ENCODE data around the gene BLOC1S6.

DNA sequence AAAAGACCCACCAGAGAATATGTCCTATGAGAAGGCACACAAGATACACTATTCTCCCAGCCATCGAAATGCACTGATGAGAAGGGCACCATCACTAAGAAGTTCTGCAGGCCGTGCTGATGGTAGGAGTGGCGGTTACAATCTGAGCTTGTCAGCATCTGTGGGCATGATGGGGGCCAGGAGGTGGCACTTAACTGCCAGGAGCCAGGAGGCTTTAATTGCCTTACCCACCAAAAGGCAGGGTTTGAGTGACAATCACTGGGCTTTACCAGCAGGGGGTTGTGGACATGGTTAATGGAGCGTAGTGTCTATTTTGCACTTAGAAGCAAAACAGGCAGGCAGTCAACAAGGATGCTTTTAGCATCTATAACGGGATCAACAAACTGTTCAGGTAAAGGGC lies 31.6 kb downstream of the BLOC1S6 start:
- TF ChIP-seq CHD1 (IDR thresholded peaks at IDR 0.05; ENCODE audit: low read length), result no peak
- TF ChIP-seq, protein P1, sequence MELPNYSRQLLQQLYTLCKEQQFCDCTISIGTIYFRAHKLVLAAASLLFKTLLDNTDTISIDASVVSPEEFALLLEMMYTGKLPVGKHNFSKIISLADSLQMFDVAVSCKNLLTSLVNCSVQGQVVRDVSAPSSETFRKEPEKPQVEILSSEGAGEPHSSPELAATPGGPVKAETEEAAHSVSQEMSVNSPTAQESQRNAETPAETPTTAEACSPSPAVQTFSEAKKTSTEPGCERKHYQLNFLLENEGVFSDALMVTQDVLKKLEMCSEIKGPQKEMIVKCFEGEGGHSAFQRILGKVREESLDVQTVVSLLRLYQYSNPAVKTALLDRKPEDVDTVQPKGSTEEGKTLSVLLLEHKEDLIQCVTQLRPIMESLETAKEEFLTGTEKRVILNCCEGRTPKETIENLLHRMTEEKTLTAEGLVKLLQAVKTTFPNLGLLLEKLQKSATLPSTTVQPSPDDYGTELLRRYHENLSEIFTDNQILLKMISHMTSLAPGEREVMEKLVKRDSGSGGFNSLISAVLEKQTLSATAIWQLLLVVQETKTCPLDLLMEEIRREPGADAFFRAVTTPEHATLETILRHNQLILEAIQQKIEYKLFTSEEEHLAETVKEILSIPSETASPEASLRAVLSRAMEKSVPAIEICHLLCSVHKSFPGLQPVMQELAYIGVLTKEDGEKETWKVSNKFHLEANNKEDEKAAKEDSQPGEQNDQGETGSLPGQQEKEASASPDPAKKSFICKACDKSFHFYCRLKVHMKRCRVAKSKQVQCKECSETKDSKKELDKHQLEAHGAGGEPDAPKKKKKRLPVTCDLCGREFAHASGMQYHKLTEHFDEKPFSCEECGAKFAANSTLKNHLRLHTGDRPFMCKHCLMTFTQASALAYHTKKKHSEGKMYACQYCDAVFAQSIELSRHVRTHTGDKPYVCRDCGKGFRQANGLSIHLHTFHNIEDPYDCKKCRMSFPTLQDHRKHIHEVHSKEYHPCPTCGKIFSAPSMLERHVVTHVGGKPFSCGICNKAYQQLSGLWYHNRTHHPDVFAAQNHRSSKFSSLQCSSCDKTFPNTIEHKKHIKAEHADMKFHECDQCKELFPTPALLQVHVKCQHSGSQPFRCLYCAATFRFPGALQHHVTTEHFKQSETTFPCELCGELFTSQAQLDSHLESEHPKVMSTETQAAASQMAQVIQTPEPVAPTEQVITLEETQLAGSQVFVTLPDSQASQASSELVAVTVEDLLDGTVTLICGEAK (IDR thresholded peaks at IDR 0.05), result no peak
- TF ChIP-seq, protein P1 (CRISPR knock-in tag; IDR thresholded peaks at IDR 0.05), result no peak
- no peak for TF ChIP-seq HMG20B (CRISPR knock-in tag; IDR thresholded peaks at IDR 0.05)
- no peak for TF ChIP-seq SIN3B (IDR thresholded peaks at IDR 0.05; ENCODE audit: low read depth)
- TF ChIP-seq, protein P2, sequence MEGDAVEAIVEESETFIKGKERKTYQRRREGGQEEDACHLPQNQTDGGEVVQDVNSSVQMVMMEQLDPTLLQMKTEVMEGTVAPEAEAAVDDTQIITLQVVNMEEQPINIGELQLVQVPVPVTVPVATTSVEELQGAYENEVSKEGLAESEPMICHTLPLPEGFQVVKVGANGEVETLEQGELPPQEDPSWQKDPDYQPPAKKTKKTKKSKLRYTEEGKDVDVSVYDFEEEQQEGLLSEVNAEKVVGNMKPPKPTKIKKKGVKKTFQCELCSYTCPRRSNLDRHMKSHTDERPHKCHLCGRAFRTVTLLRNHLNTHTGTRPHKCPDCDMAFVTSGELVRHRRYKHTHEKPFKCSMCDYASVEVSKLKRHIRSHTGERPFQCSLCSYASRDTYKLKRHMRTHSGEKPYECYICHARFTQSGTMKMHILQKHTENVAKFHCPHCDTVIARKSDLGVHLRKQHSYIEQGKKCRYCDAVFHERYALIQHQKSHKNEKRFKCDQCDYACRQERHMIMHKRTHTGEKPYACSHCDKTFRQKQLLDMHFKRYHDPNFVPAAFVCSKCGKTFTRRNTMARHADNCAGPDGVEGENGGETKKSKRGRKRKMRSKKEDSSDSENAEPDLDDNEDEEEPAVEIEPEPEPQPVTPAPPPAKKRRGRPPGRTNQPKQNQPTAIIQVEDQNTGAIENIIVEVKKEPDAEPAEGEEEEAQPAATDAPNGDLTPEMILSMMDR (IDR thresholded peaks at IDR 0.05 in 2 of 3, conservative IDR thresholded peaks at IDR 0.05 in 1 of 3; ENCODE audit: insufficient read depth in 2 of 3, low read depth in 1 of 3, low read length in 3 of 3), result 0 out of 6 replicates have a peak, but pooled peaks of 2 of the 3 experiments have one; percentile 4 to 16
- TF ChIP-seq, protein P3, sequence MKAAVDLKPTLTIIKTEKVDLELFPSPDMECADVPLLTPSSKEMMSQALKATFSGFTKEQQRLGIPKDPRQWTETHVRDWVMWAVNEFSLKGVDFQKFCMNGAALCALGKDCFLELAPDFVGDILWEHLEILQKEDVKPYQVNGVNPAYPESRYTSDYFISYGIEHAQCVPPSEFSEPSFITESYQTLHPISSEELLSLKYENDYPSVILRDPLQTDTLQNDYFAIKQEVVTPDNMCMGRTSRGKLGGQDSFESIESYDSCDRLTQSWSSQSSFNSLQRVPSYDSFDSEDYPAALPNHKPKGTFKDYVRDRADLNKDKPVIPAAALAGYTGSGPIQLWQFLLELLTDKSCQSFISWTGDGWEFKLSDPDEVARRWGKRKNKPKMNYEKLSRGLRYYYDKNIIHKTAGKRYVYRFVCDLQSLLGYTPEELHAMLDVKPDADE (conservative IDR thresholded peaks at IDR 0.05; ENCODE audit: control insufficient read depth, low read depth, low read length), result no peak
- no peak for TF ChIP-seq PCBP2 (IDR thresholded peaks at IDR 0.05; ENCODE audit: low read depth, low read length, poor library complexity, severe bottlenecking)
- TF ChIP-seq NR2C2 (CRISPR knock-in tag; IDR thresholded peaks at IDR 0.05), result no peak
- no peak for TF ChIP-seq NR2C2 (tag; IDR thresholded peaks at IDR 0.05)
- TF ChIP-seq, protein P4, sequence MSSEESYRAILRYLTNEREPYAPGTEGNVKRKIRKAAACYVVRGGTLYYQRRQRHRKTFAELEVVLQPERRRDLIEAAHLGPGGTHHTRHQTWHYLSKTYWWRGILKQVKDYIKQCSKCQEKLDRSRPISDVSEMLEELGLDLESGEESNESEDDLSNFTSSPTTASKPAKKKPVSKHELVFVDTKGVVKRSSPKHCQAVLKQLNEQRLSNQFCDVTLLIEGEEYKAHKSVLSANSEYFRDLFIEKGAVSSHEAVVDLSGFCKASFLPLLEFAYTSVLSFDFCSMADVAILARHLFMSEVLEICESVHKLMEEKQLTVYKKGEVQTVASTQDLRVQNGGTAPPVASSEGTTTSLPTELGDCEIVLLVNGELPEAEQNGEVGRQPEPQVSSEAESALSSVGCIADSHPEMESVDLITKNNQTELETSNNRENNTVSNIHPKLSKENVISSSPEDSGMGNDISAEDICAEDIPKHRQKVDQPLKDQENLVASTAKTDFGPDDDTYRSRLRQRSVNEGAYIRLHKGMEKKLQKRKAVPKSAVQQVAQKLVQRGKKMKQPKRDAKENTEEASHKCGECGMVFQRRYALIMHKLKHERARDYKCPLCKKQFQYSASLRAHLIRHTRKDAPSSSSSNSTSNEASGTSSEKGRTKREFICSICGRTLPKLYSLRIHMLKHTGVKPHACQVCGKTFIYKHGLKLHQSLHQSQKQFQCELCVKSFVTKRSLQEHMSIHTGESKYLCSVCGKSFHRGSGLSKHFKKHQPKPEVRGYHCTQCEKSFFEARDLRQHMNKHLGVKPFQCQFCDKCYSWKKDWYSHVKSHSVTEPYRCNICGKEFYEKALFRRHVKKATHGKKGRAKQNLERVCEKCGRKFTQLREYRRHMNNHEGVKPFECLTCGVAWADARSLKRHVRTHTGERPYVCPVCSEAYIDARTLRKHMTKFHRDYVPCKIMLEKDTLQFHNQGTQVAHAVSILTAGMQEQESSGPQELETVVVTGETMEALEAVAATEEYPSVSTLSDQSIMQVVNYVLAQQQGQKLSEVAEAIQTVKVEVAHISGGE (CRISPR knock-in tag; IDR thresholded peaks at IDR 0.05), result no peak

Data from K562 (cell line).